ENCODE data around the gene FNBP1. TPM values are rescaled to one million over a fixed set of nuclear protein-coding genes. Genes with fewer than 3 reads are reported as not detected.

Gene FNBP1
- total and polyA plus RNA-seq, 2 donors (not counting 1 experiment from before 2014, with no cell fraction given), result 42.9 to 318 TPM

- ATAC-seq (ENCODE audit: low read depth) (peak; percentile 97), DNase-seq (peak; percentile 87)
- Mint-ChIP-seq H3K27ac (peak within 1 kb of the TSS; percentile 88), H3K27me3 (no peaks in the 10 kb centered on the region), H3K4me3 (peak within 1 kb of the TSS; percentile 91), H3K9me3 (ENCODE audit: insufficient read depth) (no peaks in the 10 kb centered on the region), H3K4me1 (peaks cover 30% of the 10 kb centered on the region)
- TF ChIP-seq CTCF (IDR thresholded peaks at IDR 0.05), result no peak
- no peak for TF ChIP-seq EZH2 (IDR thresholded peaks at IDR 0.05; ENCODE audit: borderline replicate concordance, insufficient read depth, low read depth, low read length, poor library complexity, severe bottlenecking)
- Histone ChIP-seq H3K4me1 (ENCODE audit: control insufficient read depth in 2 of 2, insufficient read depth in 2 of 2, low read length in 2 of 2) (peaks cover 14 to 20% of the 10 kb centered on the region in 2 donors), H4K20me1 (ENCODE audit: control insufficient read depth, insufficient read depth, low read length, poor library complexity, severe bottlenecking) (peaks cover 9% of the 10 kb centered on the region), H3K36me3 (replicated peaks in 1 of 2; ENCODE audit: control extremely low read depth in 1 of 2, control insufficient read depth in 1 of 2, extremely low read depth in 1 of 2, insufficient read depth in 2 of 2, low read length in 1 of 2) (peaks cover 0 to 2% of the 10 kb centered on the region in 2 experiments), H3K27ac (ENCODE audit: low read length in 2 of 2) (peak within 1 kb of the TSS; percentile 64 to 95), H3K79me2 (ENCODE audit: control insufficient read depth, insufficient read depth, low read length) (peaks cover 76% of the 10 kb centered on the region), H3K9me3 (ENCODE audit: control extremely low read depth in 1 of 3, control insufficient read depth in 2 of 3, insufficient read depth in 1 of 3, low read length in 2 of 3) (no peaks in the 10 kb centered on the region), H2AFZ (ENCODE audit: insufficient read depth, low read depth, low read length, poor library complexity, severe bottlenecking) (peak within 1 kb of the TSS; percentile 92), H3K4me3 (ENCODE audit: control extremely low read depth in 1 of 5, extremely low read depth in 1 of 5, insufficient read depth in 1 of 5, low read depth in 2 of 5, low read length in 4 of 5) (peak within 1 kb of the TSS; percentile 78 to 96 (median 88)), H3K9ac (ENCODE audit: low read length) (peak within 1 kb of the TSS; percentile 88), H3K4me2 (replicated peaks; ENCODE audit: low read depth, low read length, poor library complexity, severe bottlenecking) (peak within 1 kb of the TSS; percentile 81), H3K27me3 (replicated peaks in 1 of 4; ENCODE audit: control extremely low read depth in 1 of 4, control insufficient read depth in 3 of 4, insufficient read depth in 4 of 4, low read length in 3 of 4) (no peaks in the 10 kb centered on the region)
- CTCF ChIA-PET, result interaction anchor here (0.6 to 1.6 kb wide), 7 partner anchors 12 to 1343 kb away, joined by 3 to 8 read pairs (median 3); no protein-coding TSS in a partner anchor
- POLR2A ChIA-PET, result interaction anchor here (0.6 to 2.9 kb wide), 6 partner anchors 10 to 165 kb away, joined by 3 to 18 read pairs (median 6); partner anchors contain the start of gene FNBP1
- under 1% methylated on average over 64 of the region's 64 CpGs for WGBS (ENCODE audit: insufficient coverage)
- intact Hi-C loops (cut with micrococcal nuclease), result loop anchor here (1.0 to 10.0 kb wide), 5 partner anchors 10 to 939 kb away; partner anchors contain the start of genes CRAT, FNBP1 and PTPA
These were observed 10.7 kb upstream of the FNBP1 start, which contains the start of gene GPR107 for GRCh38 chr9:130053504-130054324. Gene GPR107, plus strand, starts transcription at chr9:130053906. Its CDS starts 27 bp downstream, at chr9:130053933.

All from B cell (primary cell).